T-helper 9 cell (primary cell): ENCODE data around the gene ARFGAP2.
A peak's percentile ranks its signal among the peaks of the same experiment; 100 is the strongest.

ENCODE experiments used
- DNase-seq: peaks from one replicate; pipeline ENCODE4 v3.0.0-alpha.2; 2020

The ARFGAP2 gene

DNA sequence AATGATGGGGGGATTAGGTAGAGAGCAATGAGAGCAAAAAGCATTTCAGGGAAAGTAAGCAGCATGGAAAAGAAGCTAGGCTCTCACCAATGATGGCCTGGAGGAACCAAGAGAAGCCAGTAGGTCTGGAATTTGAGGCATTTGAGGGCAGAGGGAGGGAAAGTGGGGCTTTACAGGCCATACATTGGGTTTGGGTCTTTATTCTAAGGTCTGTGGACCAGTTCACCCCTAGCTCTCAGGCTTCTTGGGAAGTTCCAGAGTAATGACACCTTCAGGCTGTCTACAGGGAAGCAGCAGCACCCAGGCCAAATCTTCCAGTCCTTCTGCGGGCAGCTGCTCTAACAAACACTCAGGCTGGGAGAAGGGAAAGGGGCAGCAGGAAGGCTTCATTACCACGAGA is 29.4 kb downstream of the ARFGAP2 start:
- DNase-seq, result no peak

DNA sequence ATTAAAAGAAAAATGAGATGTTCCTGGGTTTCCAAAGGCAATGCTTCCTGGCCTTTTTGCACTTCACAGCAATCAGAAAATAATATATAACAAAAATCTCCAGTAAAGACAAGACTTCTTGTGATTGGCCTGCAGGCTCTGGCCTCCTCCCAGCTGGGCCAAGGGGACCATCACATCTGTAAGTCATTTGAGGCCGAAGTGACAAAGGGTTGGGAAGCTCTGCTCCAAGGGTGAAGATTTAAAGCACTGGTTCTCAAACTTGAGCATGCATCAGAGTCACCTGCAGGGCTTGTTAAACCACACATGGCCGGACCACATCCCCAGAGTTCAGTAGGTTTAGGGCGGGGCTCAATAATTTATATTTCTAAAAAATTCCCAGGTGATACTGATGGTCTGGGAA is 32.1 kb downstream of the ARFGAP2 start:
- no peak for DNase-seq

DNA sequence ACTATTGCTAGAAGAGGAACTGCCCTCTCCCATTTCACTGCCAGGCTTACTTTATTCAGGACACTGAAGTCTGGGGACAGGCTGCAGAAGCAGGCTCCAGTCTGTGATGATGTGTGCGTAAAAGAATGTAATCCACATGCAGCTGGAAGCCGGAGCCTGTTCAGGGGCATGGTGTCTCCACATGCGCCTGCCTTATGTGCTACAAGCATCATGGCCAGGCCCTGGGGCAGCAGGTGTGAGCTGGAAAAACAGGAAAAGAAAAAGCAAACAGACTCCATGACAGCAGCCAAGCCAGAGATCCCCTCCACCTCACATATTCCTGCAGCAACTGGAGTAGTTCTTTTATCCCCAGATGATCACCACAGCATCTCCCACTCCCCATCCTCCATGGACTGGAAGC is 33.4 kb downstream of the ARFGAP2 start:
- no peak for DNase-seq

DNA sequence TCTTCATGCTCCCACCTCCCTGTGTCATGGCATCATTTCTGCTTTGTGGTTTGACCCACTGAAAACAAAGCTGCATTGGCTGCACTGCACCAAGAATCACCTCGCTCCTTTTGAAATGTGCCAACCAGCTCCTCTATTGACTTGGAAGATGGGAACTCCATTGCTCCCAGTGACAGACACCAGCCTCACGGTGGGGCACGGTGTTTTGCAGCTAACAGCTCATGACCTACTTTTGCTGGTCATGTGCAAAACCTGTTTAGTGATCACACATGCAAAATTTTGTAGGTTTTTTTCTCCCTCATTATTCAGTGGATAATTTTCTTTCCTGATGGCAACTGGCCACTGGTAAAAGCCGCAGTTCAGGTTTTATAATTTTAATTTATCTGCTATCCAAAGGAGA is 36.8 kb downstream of the ARFGAP2 start:
- no peak for DNase-seq

DNA sequence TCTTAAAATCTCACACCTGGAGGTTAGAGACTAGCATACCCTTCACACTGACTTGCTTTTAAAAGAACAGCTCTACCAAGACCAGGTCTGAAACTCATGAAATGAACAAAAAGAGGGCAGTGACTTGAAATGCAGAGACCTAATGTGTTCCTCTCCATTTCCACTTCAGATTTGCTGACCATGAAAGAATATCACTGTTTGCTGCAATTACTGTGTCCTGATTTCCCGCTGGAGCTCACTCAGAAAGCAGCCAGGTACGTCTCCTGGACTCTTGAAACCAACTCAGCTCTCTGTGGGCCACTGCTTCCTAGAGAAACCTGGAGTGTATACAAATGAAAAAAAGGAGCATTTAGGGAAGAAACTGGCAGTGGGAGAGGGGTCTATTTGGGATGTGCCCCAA is 39.2 kb downstream of the ARFGAP2 start:
- DNase-seq, result no peak

DNA sequence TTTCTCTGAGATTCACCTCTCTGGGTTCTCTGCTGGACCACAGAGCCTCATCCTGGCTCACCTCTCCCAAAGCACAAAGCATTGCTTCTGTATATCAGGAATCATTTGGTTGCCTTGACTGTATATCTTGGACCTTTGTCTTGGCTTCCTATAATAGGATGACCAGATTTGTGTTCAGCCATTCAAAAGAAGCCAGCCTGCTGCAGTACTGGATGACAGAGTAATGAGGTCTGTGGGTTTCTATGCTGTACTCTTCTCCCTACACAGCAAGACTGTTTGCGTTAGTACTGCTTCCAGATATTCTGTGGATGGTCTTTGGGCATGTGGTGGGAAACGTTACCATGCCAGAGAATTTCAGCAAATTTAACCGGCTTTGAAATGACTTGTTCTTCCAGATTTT is 39.8 kb downstream of the ARFGAP2 start:
- no peak for DNase-seq

DNA sequence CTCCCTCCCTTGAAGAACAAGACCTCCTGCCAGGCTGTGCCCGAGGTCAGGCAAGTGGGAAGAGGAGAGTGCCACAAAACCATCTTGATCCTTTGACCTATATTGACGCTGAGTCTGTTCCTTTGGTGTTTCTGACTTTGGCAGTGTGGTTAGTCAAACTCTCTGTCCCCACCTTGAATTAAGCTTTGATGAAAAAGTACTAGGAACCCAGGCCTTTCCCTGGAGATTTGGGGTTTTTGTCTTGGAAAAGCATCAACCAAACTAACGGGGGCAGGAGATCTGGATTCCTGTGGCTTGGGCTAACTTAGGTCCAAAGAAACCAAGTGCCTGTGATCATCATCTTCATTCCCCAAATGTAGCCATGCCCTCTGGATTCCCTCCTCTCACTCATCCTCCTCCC is 40.4 kb downstream of the ARFGAP2 start:
- DNase-seq, result no peak

DNA sequence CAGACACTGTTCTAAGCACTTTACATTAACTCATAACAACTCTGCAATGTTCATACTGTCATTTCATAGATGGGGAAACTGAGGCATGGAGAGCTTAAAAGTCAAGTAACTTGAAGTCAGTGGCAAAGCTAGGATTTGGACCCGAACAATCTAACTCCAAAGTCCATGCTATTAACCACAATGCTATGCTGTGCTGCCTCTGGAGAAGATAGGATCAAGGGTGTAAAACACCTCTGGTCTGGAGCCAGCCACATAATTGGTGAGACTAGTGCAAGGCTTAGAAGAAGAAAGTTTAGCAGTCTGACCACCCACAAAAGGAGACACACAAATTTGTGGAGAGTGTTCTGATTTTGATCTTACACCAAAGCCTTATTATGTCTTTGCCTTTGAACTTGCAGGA is 43.7 kb downstream of the ARFGAP2 start:
- no peak for DNase-seq

DNA sequence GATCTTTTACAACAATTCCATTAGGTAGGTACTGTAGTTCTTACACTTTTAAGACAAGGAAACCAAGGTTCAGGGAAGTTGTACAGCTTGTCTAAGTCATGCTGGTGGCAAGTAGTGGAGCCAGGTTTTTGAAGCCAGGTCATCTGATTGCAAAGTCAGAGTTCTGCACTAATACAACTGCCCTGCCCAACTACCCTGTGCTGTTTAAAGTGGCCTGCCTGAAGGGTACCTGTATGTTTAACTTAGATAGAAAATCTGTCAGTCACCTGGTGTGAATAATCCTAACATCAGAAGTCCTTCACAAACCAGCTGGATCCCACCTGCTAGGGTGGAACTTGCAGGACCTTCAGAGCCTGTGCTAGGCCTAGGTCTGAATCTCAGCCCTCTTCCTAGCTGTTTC is 44.2 kb downstream of the ARFGAP2 start:
- no peak for DNase-seq

DNA sequence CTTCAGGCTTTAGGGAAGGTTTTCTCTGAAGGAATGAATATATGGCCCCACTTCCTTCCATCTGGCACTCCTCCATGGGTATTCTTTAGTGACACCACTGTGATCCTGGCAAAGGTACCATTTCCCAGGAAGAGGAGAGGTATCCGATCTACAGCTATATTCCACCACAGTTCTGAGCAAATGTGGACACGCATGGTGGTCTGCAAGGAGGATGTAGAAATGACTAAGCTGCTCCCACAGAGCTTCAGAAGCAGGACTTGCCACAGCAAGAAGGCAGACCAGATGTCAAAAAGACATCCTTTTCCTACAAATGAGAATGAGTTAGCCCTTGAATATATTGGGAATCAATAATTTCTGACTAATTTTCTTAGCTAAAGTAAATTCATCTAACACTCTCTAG is 45.5 kb downstream of the ARFGAP2 start:
- DNase-seq, result no peak

DNA sequence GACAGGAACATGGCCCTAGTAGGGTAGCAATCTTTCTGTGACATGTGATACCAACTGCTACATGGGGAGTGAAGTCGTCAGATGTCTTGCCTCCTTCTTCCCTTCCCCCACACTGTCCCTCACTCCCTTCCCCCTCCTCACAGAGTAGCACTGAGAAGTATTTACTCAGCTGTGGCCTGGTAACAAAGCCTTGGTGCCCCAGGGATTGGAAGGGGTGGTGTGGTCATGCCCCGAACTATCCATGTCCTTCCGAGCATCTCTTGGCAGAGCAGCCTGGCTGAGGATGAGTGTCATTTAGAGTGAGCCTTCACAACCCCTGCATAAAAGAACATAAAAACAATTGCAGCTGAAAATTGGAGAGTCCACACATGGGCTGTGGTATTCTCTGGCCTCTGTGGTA is 46.1 kb downstream of the ARFGAP2 start:
- no peak for DNase-seq

DNA sequence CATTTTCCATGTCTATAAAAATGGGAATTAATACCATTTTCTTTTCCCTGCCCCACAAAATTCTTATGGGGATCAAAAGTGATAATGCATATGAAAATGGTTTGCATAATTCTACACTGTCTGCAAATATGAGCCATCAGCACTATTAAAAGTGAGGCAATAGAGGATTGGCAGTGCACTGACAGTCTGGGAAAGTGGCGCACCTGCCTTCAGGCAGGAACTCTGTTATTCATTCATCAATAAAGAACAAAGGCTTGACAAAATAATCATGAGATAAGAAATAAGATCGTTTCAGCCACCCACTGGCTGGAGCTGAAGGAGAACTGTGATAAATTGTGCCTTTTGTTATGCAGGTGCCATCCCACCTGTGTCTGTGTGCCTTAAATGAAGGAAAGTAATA is 49.5 kb downstream of the ARFGAP2 start:
- no peak for DNase-seq

DNA sequence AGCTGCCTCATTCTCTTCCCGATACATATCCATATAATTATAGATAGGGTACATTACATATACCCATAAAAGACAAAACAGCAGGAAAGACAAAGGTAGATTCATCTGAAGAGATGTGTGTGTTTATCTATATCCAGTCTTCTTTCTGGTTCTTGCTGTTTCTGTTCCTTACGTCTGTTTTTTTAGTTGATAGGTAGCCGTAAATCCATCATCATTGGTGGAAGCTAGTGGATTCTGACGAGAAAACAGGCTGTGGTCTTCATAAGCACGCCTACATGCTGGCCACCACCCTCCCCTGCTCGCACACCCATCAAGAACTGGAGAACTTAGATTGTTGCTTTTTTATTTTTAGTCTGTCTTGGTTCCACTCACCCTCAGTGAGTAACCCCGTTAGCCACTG is 51.6 kb downstream of the ARFGAP2 start:
- no peak for DNase-seq

DNA sequence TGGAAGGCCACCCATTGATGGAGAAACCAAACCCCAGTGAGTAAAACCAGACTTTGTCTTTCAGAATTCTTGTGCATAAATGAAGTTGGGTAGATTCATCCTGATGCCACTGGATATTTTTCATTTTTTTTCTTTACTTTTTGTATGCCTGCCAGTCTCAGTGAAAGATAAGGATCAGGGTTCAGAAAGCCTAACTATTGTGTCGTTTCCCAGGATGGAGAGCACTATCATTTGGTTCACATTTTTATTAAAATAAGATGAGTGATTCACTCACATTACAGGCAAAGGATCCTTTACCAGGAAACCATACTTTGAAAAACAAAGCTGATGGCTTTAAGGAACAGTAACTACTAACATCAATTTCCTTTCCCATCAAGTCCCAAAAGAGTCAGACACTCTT is 52.0 kb downstream of the ARFGAP2 start:
- DNase-seq, result no peak

DNA sequence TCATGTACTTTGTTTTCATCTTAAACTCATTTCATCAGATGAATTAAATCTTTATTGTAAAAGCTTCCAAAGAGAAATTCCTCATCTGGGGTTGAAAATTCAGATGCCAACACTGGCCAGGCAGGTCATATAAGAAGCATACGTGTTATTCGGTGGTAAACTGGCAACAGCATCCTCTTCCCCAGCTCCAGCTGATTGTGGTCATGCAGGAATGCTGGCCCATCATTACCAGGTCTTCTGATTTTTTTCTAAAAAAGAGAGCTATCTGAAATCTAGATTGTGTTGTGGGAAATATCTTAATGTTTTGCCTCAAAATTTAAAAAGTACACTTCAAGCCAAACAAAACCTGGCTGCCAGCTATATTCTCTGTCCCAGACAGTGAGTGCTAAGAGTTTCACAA is 53.6 kb downstream of the ARFGAP2 start:
- DNase-seq, result no peak

DNA sequence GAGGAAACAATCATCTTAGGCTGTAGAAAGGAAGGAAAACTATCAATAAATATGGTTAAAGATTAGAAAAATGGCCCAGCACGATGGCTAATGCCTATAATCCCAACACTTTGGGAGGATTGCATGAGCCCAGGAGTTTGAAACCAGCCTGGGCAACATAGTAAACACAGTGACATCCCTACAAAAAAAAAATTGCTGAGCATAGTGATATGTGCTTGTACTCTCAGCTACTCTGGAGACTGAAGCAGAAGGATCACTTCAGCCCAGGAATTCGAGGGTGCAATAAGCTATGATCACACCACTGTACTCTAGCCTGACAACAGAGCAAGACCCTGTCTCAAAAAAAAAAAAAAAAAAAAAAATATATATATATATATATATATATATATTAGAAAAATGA is 54.9 kb downstream of the ARFGAP2 start:
- no peak for DNase-seq

DNA sequence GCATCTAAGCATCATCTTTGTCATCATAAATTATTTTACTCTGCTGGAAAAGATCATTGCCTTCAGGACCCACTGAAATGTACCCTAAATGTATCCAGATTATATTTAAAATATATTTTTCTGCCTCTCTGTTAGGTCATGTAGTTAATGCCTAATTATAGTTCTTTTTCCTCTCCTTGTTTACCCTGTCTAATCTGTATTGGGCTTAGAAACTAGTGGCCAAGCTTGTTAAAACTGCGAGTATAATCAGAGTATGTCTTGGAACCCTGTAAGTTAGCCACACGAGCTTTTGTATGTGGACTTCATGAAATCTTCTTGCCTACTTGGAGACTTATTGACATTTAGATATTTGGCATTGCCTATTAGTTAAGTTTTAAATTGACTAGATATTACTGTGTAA is 55.6 kb downstream of the ARFGAP2 start:
- no peak for DNase-seq

DNA sequence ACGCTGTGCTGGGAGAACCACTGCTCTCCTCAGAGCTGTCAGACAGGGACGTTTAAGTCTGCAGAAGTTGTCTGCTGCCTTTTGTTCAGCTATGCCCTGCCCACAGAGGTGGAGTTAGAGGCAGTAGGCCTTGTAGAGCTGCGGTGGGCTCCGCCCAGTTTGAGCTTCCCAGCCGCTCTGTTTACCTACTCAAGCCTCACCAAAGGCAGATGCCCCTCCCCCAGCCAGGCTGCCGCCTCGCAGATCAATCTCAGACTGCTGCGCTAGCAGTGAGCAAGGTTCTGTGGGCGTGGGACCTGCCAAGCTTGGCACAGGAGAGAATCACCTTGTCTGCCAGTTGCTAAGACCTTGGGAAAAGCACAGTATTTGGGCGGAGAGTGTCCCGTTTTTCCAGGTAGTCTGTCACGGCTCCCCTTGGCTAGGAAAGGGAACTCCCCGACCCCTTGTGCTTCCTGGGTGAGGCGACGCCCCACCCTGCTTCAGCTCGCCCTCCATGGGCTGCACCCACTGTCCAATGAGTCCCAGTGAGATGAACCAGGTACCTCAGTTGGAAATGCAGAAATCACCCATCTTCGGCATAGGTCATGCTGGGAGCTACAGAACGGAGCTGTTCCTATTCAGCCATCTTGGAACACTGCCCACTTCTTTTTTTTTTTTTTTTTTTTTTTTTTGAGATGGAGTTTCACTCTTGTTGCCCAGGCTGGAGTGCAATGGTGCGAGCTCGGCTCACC is 57.6 kb downstream of the ARFGAP2 start:
- DNase-seq, result peak; percentile 6
